GM19372 (cell line): ENCODE results near the gene PIMREG.

Experiments used
- ATAC-seq: cut with Tn5 transposase; IDR thresholded peaks from one replicate; pipeline ENCODE4 v1.9.1; 2021; ENCODE audit warnings: mild to moderate bottlenecking, low read depth, moderate library complexity; ENCODE audit not compliant: unreplicated experiment

PIMREG gene

GRCh38 chr17:6437466-6437865, 6.8 kb upstream of the PIMREG start:
- ATAC-seq, result no peak

GRCh38 chr17:6437956-6438355, 6.3 kb upstream of the PIMREG start:
- ATAC-seq, result no peak

GRCh38 chr17:6439951-6440350, 4.3 kb upstream of the PIMREG start:
- no peak for ATAC-seq

- no peak for ATAC-seq
These were observed 1.5 kb upstream of the PIMREG start for GRCh38 chr17:6442775-6443174.

- no peak for ATAC-seq
These were observed 498 bp downstream of the PIMREG start for GRCh38 chr17:6444571-6445335.

GRCh38 chr17:6446516-6447100, 2.4 kb downstream of the PIMREG start:
- no peak for ATAC-seq

- no peak for ATAC-seq
These were observed 4.2 kb downstream of the PIMREG start for GRCh38 chr17:6448473-6448872.

GRCh38 chr17:6449307-6449706, 5.1 kb downstream of the PIMREG start:
- no peak for ATAC-seq

- no peak for ATAC-seq
These were observed 6.9 kb downstream of the PIMREG start for GRCh38 chr17:6450926-6451832.

GRCh38 chr17:6452471-6453266, 8.4 kb downstream of the PIMREG start:
- ATAC-seq, result no peak

- no peak for ATAC-seq
These were observed 9.2 kb downstream of the PIMREG start for GRCh38 chr17:6453279-6454024.

GRCh38 chr17:6454495-6455320, 10.5 kb downstream of the PIMREG start:
- ATAC-seq, result no peak

- ATAC-seq, result no peak
These were observed 11.1 kb downstream of the PIMREG start for GRCh38 chr17:6455321-6455705.

- no peak for ATAC-seq
These were observed 12.1 kb downstream of the PIMREG start for GRCh38 chr17:6456321-6456720.

GRCh38 chr17:6456914-6457687, 12.8 kb downstream of the PIMREG start:
- ATAC-seq, result no peak

GRCh38 chr17:6457688-6458459, 13.6 kb downstream of the PIMREG start:
- ATAC-seq, result no peak

- no peak for ATAC-seq
These were observed 14.2 kb downstream of the PIMREG start for GRCh38 chr17:6458460-6458950.
